GM12891 (cell line): Measurements from ENCODE around the gene ZNF136.

Experiments used
- PAX5 ChIP-seq: IDR thresholded peaks from 2 replicates; pipeline ENCODE4 v1.6.1; 2011; ENCODE audit warnings: low read length, moderate library complexity, mild to moderate bottlenecking; ENCODE audit not compliant: insufficient read depth, severe bottlenecking
- POLR2A ChIP-seq: IDR thresholded peaks from 2 replicates; pipeline ENCODE4 v1.6.1; 2011; ENCODE audit warnings: low read depth, low read length, control low read depth
- POLR2AphosphoS5 ChIP-seq: IDR thresholded peaks from 2 replicates; pipeline ENCODE4 v1.6.1; 2011; ENCODE audit warnings: low read depth, low read length, control low read depth
- SPI1 ChIP-seq: IDR thresholded peaks from 2 replicates; pipeline ENCODE4 v1.6.1; 2011; ENCODE audit warnings: low read depth, low read length, control low read depth
- TAF1 ChIP-seq: IDR thresholded peaks from 2 replicates; pipeline ENCODE4 v1.6.1; 2011; ENCODE audit warnings: low read depth, low read length, control low read depth

DNA sequence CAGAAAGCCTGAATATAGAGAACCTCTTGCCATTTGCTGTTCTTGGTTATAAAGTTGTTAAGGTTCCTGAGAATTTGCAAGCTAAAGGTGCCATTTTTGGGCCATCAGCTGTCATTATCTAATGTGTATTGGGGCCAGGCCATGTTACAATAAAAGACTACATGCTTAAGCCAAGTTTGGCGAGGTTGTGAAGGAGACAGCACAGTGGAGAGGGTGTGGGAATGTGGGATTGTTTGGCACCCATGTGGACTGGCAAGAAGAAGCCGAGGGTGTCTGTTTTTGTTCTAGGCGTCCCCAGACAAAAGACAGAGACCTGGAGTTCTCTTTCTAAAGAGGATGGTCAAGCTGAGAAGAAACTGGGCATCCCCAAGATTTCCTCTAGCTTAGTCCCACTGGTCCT lies 67.1 kb downstream of the ZNF136 start:
- TF ChIP-seq TAF1 (no peak), SPI1 (no peak), POLR2AphosphoS5 (no peak), POLR2A (no peak), PAX5 (no peak)
